Measurements from ENCODE around the gene IGFBP6. TPM values are rescaled to one million over a fixed set of nuclear protein-coding genes. Genes with fewer than 3 reads are reported as not detected.

Gene IGFBP6
- total and polyA plus RNA-seq, 9 of the 15 experiments (the other 6 are each of a cell fraction or from before 2014, with no cell fraction given): 0.15 to 1.4 (median 0.54) TPM

GRCh38 chr12:53099071-53099882 lies 1.8 kb downstream of the IGFBP6 start (continued):
- TF ChIP-seq ZNF407 (IDR thresholded peaks at IDR 0.05; ENCODE audit: low read depth) (no peak), NCOA2 (IDR thresholded peaks at IDR 0.05; ENCODE audit: partially characterized antibody in 2 of 2) (no peak), TCF7L2 (IDR thresholded peaks at IDR 0.05; ENCODE audit: low read depth, low read length) (0 out of 2 replicates have a peak, but pooled peaks have one; percentile 30), STAT5B (CRISPR knock-in tag; IDR thresholded peaks at IDR 0.05) (no peak), ZSCAN32 (CRISPR knock-in tag; IDR thresholded peaks at IDR 0.05) (no peak), ZNF224 (CRISPR knock-in tag; IDR thresholded peaks at IDR 0.05) (no peak), CBFB (CRISPR knock-in tag; IDR thresholded peaks at IDR 0.05) (no peak), EP400 (IDR thresholded peaks at IDR 0.05) (peak; percentile 57), ZNF174 (CRISPR knock-in tag; IDR thresholded peaks at IDR 0.05) (no peak), U2AF2 (optimal IDR thresholded peaks at IDR 0.05; ENCODE audit: low read depth, low read length) (no peak), POLR3G (IDR thresholded peaks at IDR 0.05; ENCODE audit: extremely low read depth, insufficient read length, insufficient replicate concordance) (no peak), ZC3H4 (CRISPR knock-in tag; IDR thresholded peaks at IDR 0.05; ENCODE audit: borderline replicate concordance) (no peak), SMARCA5 (IDR thresholded peaks at IDR 0.05) (no peak), IFI16 (CRISPR knock-in tag; IDR thresholded peaks at IDR 0.05) (no peak), CC2D1A (IDR thresholded peaks at IDR 0.05) (peak; percentile 81), KAT8 (IDR thresholded peaks at IDR 0.05; ENCODE audit: low read depth) (no peak), SAFB2 (IDR thresholded peaks at IDR 0.05; ENCODE audit: borderline replicate concordance, low read depth, low read length, severe bottlenecking) (no peak), ELF4 (CRISPR knock-in tag; IDR thresholded peaks at IDR 0.05) (no peak), CGGBP1 (CRISPR knock-in tag; IDR thresholded peaks at IDR 0.05) (no peak), MYNN (IDR thresholded peaks at IDR 0.05) (peak; percentile 76; the same call in 1 of the 2 replicates), MYNN (CRISPR knock-in tag; IDR thresholded peaks at IDR 0.05) (no peak), IRF9 (tag; IDR thresholded peaks at IDR 0.05) (no peak)
